Measurements from ENCODE around the gene CARF. TPM values are rescaled to one million over a fixed set of nuclear protein-coding genes. Genes with fewer than 3 reads are reported as not detected.

Gene CARF
- total and polyA plus RNA-seq, 2 of the 13 experiments (the other 11 are each of a cell fraction or from before 2014, with no cell fraction given), result 3.0 to 5.4 TPM

- TF ChIP-seq PAF1 (CRISPR knock-in tag; IDR thresholded peaks at IDR 0.05) (no peak), TAF15 (IDR thresholded peaks at IDR 0.05; ENCODE audit: low read depth, low read length, poor library complexity, severe bottlenecking) (no peak), ZNF883 (CRISPR knock-in tag; IDR thresholded peaks at IDR 0.05; ENCODE audit: not compliant biosample characterization) (peak; percentile 32), ZNF747 (CRISPR knock-in tag; IDR thresholded peaks at IDR 0.05; ENCODE audit: borderline replicate concordance) (peak; percentile 80; the same call in 1 of the 2 replicates), SNAPC5 (CRISPR knock-in tag; IDR thresholded peaks at IDR 0.05; ENCODE audit: borderline replicate concordance) (no peak), ATF1 (CRISPR knock-in tag; IDR thresholded peaks at IDR 0.05) (no peak), HES4 (CRISPR knock-in tag; IDR thresholded peaks at IDR 0.05; ENCODE audit: borderline replicate concordance) (no peak), ZNF574 (CRISPR knock-in tag; IDR thresholded peaks at IDR 0.05) (peak; percentile 76), ARID3A (IDR thresholded peaks at IDR 0.05; ENCODE audit: low read depth, low read length) (no peak), GATA4 (IDR thresholded peaks at IDR 0.05; ENCODE audit: borderline replicate concordance, low read depth) (no peak), ZBTB7A (CRISPR knock-in tag; IDR thresholded peaks at IDR 0.05) (no peak), ZNF484 (CRISPR knock-in tag; IDR thresholded peaks at IDR 0.05; ENCODE audit: borderline replicate concordance, low read depth) (no peak), MYC (CRISPR knock-in tag; IDR thresholded peaks at IDR 0.05; ENCODE audit: borderline replicate concordance) (0 out of 2 replicates have a peak, but pooled peaks have one; percentile 45), PRDM4 (CRISPR knock-in tag; IDR thresholded peaks at IDR 0.05; ENCODE audit: borderline replicate concordance) (no peak), CHCHD3 (CRISPR knock-in tag; IDR thresholded peaks at IDR 0.05) (peak; percentile 25; the same call in 1 of the 2 replicates), TERF1 (CRISPR knock-in tag; IDR thresholded peaks at IDR 0.05) (no peak), MNT (IDR thresholded peaks at IDR 0.05) (no peak), REL (CRISPR knock-in tag; conservative IDR thresholded peaks at IDR 0.05) (no peak; the same call in 1 of the 2 replicates)
These were observed 40.6 kb upstream of the CARF start, which contains the start of gene ICA1L (continued) for GRCh38 chr2:202871300-202872141.

All from HepG2 (cell line).